IMR-90 (cell line): ENCODE results near the gene GRK5. TPM values are rescaled to one million over a fixed set of nuclear protein-coding genes. Genes with fewer than 3 reads are reported as not detected.
A peak's percentile ranks its signal among the peaks of the same experiment; 100 is the strongest.

Experiments
- ATAC-seq: fragments of 200-7000 bp; cut with Tn5 transposase; 2 replicates; pipeline ENCODE4 v1.9.1; 2020; ENCODE audit warnings: low read depth, mild to moderate bottlenecking, moderate library complexity
- BruUV-seq: library from RNA; stranded (reverse); fragments of 400-500 nt; replicated peaks from 2 replicates; lab custom pipeline; 2021; lab: Mats Ljungman, UMichigan
- CTCF ChIA-PET: fragments of 300-600 bp; formaldehyde crosslinking; extraction: SDS; loops from one replicate; lab custom pipeline; 2021; ENCODE audit warnings: antibody characterized with exemption; lab: Yijun Ruan, JAX
- POLR2A ChIA-PET: fragments of 300-600 bp; sonication (Branson Sonifier 250); formaldehyde crosslinking; loops from one replicate; lab custom pipeline; 2022; ENCODE audit warnings: antibody characterized with exemption; ENCODE audit not compliant: unreplicated experiment; lab: Charles Lee
- DNase-seq: peaks from one replicate; pipeline ENCODE4 v3.0.0; 2013
- H2AFZ ChIP-seq: replicated peaks from 2 replicates; pipeline ENCODE3; 2013; ENCODE audit warnings: low read length, mild to moderate bottlenecking; ENCODE audit not compliant: poor library complexity
- H2AK5ac ChIP-seq: 2 replicates; pipeline ENCODE4 v1.6.1; 2013; ENCODE audit warnings: low read depth, low read length, inconsistent platforms
- H2AK9ac ChIP-seq: replicated peaks from 2 replicates; pipeline ENCODE3; 2013; ENCODE audit warnings: mild to moderate bottlenecking, low read depth, low read length, moderate library complexity; ENCODE audit not compliant: poor library complexity
- H2BK120ac ChIP-seq: 2 replicates; pipeline ENCODE4 v1.6.1; 2013; ENCODE audit warnings: low read depth, low read length, inconsistent platforms
- H2BK15ac ChIP-seq: 3 replicates; pipeline ENCODE4 v1.6.1; 2013; ENCODE audit warnings: low read depth, low read length, inconsistent platforms
- H2BK20ac ChIP-seq: 2 replicates; pipeline ENCODE4 v1.6.1; 2013; ENCODE audit warnings: low read depth, mild to moderate bottlenecking, inconsistent platforms, low read length, moderate library complexity
- H2BK5ac ChIP-seq: 2 replicates; pipeline ENCODE4 v1.6.1; 2013; ENCODE audit warnings: mild to moderate bottlenecking, low read depth, low read length, inconsistent platforms; ENCODE audit not compliant: poor library complexity, severe bottlenecking
- H3K14ac ChIP-seq: replicated peaks from 2 replicates; pipeline ENCODE4 v1.6.1; 2013; ENCODE audit warnings: low read depth, low read length, inconsistent platforms
- H3K18ac ChIP-seq: 2 replicates; pipeline ENCODE4 v1.6.1; 2013; ENCODE audit warnings: low read depth, low read length, control low read depth
- H3K23ac ChIP-seq: 2 replicates; pipeline ENCODE4 v1.6.1; 2013; ENCODE audit warnings: low read depth, low read length, inconsistent platforms
- H3K27ac ChIP-seq: 2 replicates; pipeline ENCODE4 v1.5.1; 2013; ENCODE audit warnings: mild to moderate bottlenecking, control low read depth, low read length; ENCODE audit not compliant: insufficient read depth
- H3K27me3 ChIP-seq: 2 replicates; pipeline ENCODE4 v1.6.1; 2013; ENCODE audit warnings: low read length; ENCODE audit not compliant: control insufficient read depth, insufficient read depth
- H3K36me3 ChIP-seq: 2 replicates; pipeline ENCODE4 v1.6.1; 2013; ENCODE audit warnings: low read length, mixed read lengths; ENCODE audit not compliant: control insufficient read depth, insufficient read depth
- H3K4ac ChIP-seq: 2 replicates; pipeline ENCODE4 v1.6.1; 2013; ENCODE audit warnings: low read depth, low read length, inconsistent platforms
- H3K4me1 ChIP-seq: 2 replicates; pipeline ENCODE4 v1.6.1; 2013; ENCODE audit warnings: low read length, mixed read lengths; ENCODE audit not compliant: control insufficient read depth, insufficient read depth
- H3K4me2 ChIP-seq: 2 replicates; pipeline ENCODE4 v1.6.1; 2013; ENCODE audit warnings: low read depth, mild to moderate bottlenecking, control low read depth, low read length, moderate library complexity
- H3K4me3 ChIP-seq: 2 replicates; pipeline ENCODE4 v1.5.1; 2013; ENCODE audit warnings: low read depth, mild to moderate bottlenecking, control low read depth, low read length, moderate library complexity; ENCODE audit not compliant: insufficient read depth
- H3K56ac ChIP-seq: 2 replicates; pipeline ENCODE4 v1.6.1; 2013; ENCODE audit warnings: low read length, inconsistent platforms; ENCODE audit not compliant: insufficient read depth; ENCODE audit errors: extremely low read depth
- H3K79me1 ChIP-seq, 2 experiments: 2 replicates each; pipeline ENCODE4 v1.6.1; 2013; ENCODE audit warnings: low read length in 2 of 2, inconsistent platforms in 1 of 2, low read depth in 1 of 2
- H3K9ac ChIP-seq: 2 replicates; pipeline ENCODE4 v1.6.1; 2013; ENCODE audit warnings: low read depth, low read length, control low read depth
- H3K9me1 ChIP-seq: 2 replicates; pipeline ENCODE4 v1.6.1; 2013; ENCODE audit warnings: low read length, inconsistent platforms; ENCODE audit not compliant: insufficient read depth
- H3K9me3 ChIP-seq: 2 replicates; pipeline ENCODE4 v1.6.1; 2013; ENCODE audit warnings: low read length; ENCODE audit not compliant: control insufficient read depth, insufficient read depth
- H4K20me1 ChIP-seq: 2 replicates; pipeline ENCODE4 v1.6.1; 2013; ENCODE audit warnings: low read length, inconsistent platforms; ENCODE audit not compliant: insufficient read depth
- H4K5ac ChIP-seq: 2 replicates; pipeline ENCODE4 v1.6.1; 2013; ENCODE audit warnings: mild to moderate bottlenecking, low read depth, low read length, control low read depth
- H4K8ac ChIP-seq, 2 experiments: 2 replicates each; pipeline ENCODE4 v1.6.1; 2013; ENCODE audit warnings: low read depth in 2 of 2, low read length in 2 of 2, control low read depth in 1 of 2, inconsistent platforms in 1 of 2
- H4K91ac ChIP-seq: 2 replicates; pipeline ENCODE4 v1.6.1; 2013; ENCODE audit warnings: low read depth, low read length, inconsistent platforms; ENCODE audit not compliant: insufficient read depth
- BHLHE40 ChIP-seq: fragments of 150-350 bp; IDR thresholded peaks from 2 replicates; pipeline ENCODE4 v1.6.1; 2016; ENCODE audit warnings: mild to moderate bottlenecking, low read depth, low read length
- CEBPB ChIP-seq: IDR thresholded peaks from 2 replicates; pipeline ENCODE4 v1.6.1; 2012; ENCODE audit warnings: low read depth, low read length, improper control_type of control experiment
- CHD1 ChIP-seq: IDR thresholded peaks from 2 replicates; pipeline ENCODE4 v1.6.1; 2012; ENCODE audit warnings: low read depth, low read length, improper control_type of control experiment
- FOS ChIP-seq: fragments of 150-350 bp; IDR thresholded peaks from 2 replicates; pipeline ENCODE4 v1.6.1; 2016; ENCODE audit warnings: low read depth, low read length
- MAFK ChIP-seq: IDR thresholded peaks from 2 replicates; pipeline ENCODE4 v1.6.1; 2012; ENCODE audit warnings: low read depth, low read length, improper control_type of control experiment
- MAZ ChIP-seq: IDR thresholded peaks from 2 replicates; pipeline ENCODE4 v1.6.1; 2012; ENCODE audit warnings: low read depth, mild to moderate bottlenecking, low read length, improper control_type of control experiment, moderate library complexity, borderline replicate concordance
- MXI1 ChIP-seq: IDR thresholded peaks from 2 replicates; pipeline ENCODE4 v1.6.1; 2012; ENCODE audit warnings: low read depth, mild to moderate bottlenecking, low read length, moderate library complexity, borderline replicate concordance
- NFE2L2 ChIP-seq: fragments of 150-350 bp; IDR thresholded peaks from 2 replicates; pipeline ENCODE4 v1.6.1; 2016; ENCODE audit warnings: low read depth, mild to moderate bottlenecking, low read length
- POLR2A ChIP-seq: IDR thresholded peaks from 2 replicates; pipeline ENCODE4 v1.6.1; 2012; ENCODE audit warnings: mild to moderate bottlenecking, low read depth, low read length
- RAD21 ChIP-seq: IDR thresholded peaks from 2 replicates; pipeline ENCODE4 v1.6.1; 2012; ENCODE audit warnings: low read length, improper control_type of control experiment
- RCOR1 ChIP-seq: IDR thresholded peaks from 2 replicates; pipeline ENCODE4 v1.6.1; 2012; ENCODE audit warnings: mild to moderate bottlenecking, low read length, improper control_type of control experiment; ENCODE audit not compliant: insufficient replicate concordance
- RFX5 ChIP-seq: IDR thresholded peaks from 2 replicates; pipeline ENCODE4 v1.8.0; 2012; ENCODE audit warnings: low read depth, mild to moderate bottlenecking, low read length, moderate library complexity
- SMC3 ChIP-seq: fragments of 150-350 bp; IDR thresholded peaks from 2 replicates; pipeline ENCODE4 v1.6.1; 2016; ENCODE audit warnings: low read depth, mild to moderate bottlenecking, antibody characterized with exemption, low read length, moderate library complexity
- WGBS, 2 experiments: methylation state at CpG; one replicate each; pipeline versions ENCODE4 v1.1.5 to v1.1.7; 2013; ENCODE audit warnings: missing lambda C conversion rate in 2 of 2; ENCODE audit not compliant: insufficient read length in 1 of 2; ENCODE audit errors: extremely low coverage in 2 of 2; 5-methylcytosine and 5-hydroxymethylcytosine counted together
- dilution Hi-C: fragments of 300-500 bp; cut with HindIII; formaldehyde crosslinking; loops from one replicate; pipeline ENCODE4 v1.14.3; 2018; ENCODE audit warnings: low sequenced_read_pairs; ENCODE audit not compliant: unreplicated experiment
- in situ Hi-C: fragments of 300-500 bp; cut with MboI; formaldehyde crosslinking; loops from 3 replicates; pipeline ENCODE4 v1.14.3; 2019; ENCODE audit warnings: low sequenced_read_pairs, inconsistent platforms, mixed read lengths
- intact Hi-C: fragments of 100-400 bp; cut with micrococcal nuclease; formaldehyde crosslinking; loops from 2 replicates; pipeline ENCODE4 v1.10.0; 2022
- polyA plus RNA-seq, 3 experiments: library from polyadenylated mRNA; depleted of rRNA; stranded (reverse); fragments of >200 nt; gene quantifications; 2 replicates each; pipeline ENCODE4 v1.2.3, GENCODE V29; 2012; ENCODE audit warnings: low replicate concordance in 1 of 3
- total RNA-seq: library from RNA; depleted of rRNA; stranded (reverse); fragments of >200 nt; gene quantifications from 2 replicates; pipeline ENCODE4 v1.2.3, GENCODE V29; 2012
- TF ChIP-seq, protein P1 (sequence below): fragments of 150-350 bp; IDR thresholded peaks from 2 replicates; pipeline ENCODE4 v1.6.1; 2017; ENCODE audit warnings: mild to moderate bottlenecking, antibody characterized with exemption, low read length, low read depth
- TF ChIP-seq, protein P2 (sequence below): conservative IDR thresholded peaks from 2 replicates; pipeline ENCODE4 v1.5.1; 2012; ENCODE audit warnings: mild to moderate bottlenecking, low read depth, low read length, improper control_type of control experiment
- TF ChIP-seq, protein P3 (sequence below): fragments of 150-350 bp; IDR thresholded peaks from 2 replicates; pipeline ENCODE4 v1.6.1; 2016; ENCODE audit warnings: low read depth, mild to moderate bottlenecking, low read length, moderate library complexity, borderline replicate concordance

Gene GRK5
- total and polyA plus RNA-seq, 2 of the 4 experiments (the other 2 are of a cell fraction) = 12.9 to 16.3 TPM

DNA sequence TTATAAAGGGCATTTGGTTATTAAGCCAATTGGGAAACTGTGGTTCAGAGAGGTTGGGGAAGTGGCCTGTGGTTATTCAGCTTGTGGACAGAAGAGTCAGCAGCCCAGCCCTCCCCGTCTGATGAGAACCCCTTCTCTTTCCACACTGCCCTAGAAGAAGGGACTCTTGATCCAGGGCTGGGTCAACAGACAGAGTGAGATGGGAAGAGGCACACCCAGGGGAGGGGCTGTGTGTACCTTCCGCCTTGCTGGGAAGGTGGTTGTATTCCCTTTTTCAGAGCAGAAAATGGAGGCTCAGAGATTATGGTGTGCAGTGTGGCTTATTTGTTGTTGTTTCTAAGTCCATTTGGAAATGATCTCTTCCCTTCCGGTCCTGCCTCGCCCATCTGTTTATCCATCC, 103.4 kb downstream of the GRK5 start:
- in situ Hi-C loops (no loop called here), intact Hi-C loops (no loop called here), dilution Hi-C loops (no loop called here)
- TF ChIP-seq RCOR1 (no peak), NFE2L2 (no peak), FOS (no peak), SMC3 (no peak), MAZ (no peak), MXI1 (no peak), RAD21 (no peak), RFX5 (no peak), POLR2A (no peak), BHLHE40 (no peak), CEBPB (no peak), CHD1 (no peak), MAFK (no peak)
- TF ChIP-seq, protein P1, sequence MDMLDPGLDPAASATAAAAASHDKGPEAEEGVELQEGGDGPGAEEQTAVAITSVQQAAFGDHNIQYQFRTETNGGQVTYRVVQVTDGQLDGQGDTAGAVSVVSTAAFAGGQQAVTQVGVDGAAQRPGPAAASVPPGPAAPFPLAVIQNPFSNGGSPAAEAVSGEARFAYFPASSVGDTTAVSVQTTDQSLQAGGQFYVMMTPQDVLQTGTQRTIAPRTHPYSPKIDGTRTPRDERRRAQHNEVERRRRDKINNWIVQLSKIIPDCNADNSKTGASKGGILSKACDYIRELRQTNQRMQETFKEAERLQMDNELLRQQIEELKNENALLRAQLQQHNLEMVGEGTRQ = no peak
- TF ChIP-seq, protein P2, sequence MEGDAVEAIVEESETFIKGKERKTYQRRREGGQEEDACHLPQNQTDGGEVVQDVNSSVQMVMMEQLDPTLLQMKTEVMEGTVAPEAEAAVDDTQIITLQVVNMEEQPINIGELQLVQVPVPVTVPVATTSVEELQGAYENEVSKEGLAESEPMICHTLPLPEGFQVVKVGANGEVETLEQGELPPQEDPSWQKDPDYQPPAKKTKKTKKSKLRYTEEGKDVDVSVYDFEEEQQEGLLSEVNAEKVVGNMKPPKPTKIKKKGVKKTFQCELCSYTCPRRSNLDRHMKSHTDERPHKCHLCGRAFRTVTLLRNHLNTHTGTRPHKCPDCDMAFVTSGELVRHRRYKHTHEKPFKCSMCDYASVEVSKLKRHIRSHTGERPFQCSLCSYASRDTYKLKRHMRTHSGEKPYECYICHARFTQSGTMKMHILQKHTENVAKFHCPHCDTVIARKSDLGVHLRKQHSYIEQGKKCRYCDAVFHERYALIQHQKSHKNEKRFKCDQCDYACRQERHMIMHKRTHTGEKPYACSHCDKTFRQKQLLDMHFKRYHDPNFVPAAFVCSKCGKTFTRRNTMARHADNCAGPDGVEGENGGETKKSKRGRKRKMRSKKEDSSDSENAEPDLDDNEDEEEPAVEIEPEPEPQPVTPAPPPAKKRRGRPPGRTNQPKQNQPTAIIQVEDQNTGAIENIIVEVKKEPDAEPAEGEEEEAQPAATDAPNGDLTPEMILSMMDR = no peak
- TF ChIP-seq, protein P3, sequence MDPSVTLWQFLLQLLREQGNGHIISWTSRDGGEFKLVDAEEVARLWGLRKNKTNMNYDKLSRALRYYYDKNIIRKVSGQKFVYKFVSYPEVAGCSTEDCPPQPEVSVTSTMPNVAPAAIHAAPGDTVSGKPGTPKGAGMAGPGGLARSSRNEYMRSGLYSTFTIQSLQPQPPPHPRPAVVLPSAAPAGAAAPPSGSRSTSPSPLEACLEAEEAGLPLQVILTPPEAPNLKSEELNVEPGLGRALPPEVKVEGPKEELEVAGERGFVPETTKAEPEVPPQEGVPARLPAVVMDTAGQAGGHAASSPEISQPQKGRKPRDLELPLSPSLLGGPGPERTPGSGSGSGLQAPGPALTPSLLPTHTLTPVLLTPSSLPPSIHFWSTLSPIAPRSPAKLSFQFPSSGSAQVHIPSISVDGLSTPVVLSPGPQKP = no peak
- peak overlapping the region; percentile 7; the same call in 1 of the 2 replicates for H2AK5ac ChIP-seq
- no peak overlapping the region for H3K4me3 ChIP-seq
- POLR2A ChIA-PET = no interaction called here
- H3K18ac ChIP-seq = no peak overlapping the region
- no peak overlapping the region for H3K27ac ChIP-seq
- no peak overlapping the region for H2BK15ac ChIP-seq
- H3K4ac ChIP-seq = no peak overlapping the region
- peaks cover 39% of the 10 kb centered on the region for H3K9me1 ChIP-seq
- H4K5ac ChIP-seq = no peak overlapping the region
- H2BK120ac ChIP-seq = no peak overlapping the region
- DNase-seq = no peak
- H3K36me3 ChIP-seq = peaks cover 10% of the 10 kb centered on the region; the same call in 1 of the 2 replicates
- no peak overlapping the region for H3K56ac ChIP-seq
- no peak overlapping the region for H3K4me2 ChIP-seq
- H3K14ac ChIP-seq = 0 out of 2 replicates have a peak overlapping the region, but pooled peaks have one; percentile 15
- no peak overlapping the region for H4K91ac ChIP-seq
- no CpG with 5 or more reads among the region's 4 CpGs for whole genome bisulfite sequencing, 2 experiments
- no peak overlapping the region for H2BK20ac ChIP-seq
- H3K27me3 ChIP-seq = no peaks in the 10 kb centered on the region
- H2AFZ ChIP-seq = no peak overlapping the region
- no peak overlapping the region for H2BK5ac ChIP-seq
- H4K20me1 ChIP-seq = peaks cover 99% of the 10 kb centered on the region
- ATAC-seq = no peak
- no peak overlapping the region for H2AK9ac ChIP-seq
- no peaks in the 10 kb centered on the region for H3K9me3 ChIP-seq
- peaks cover 35% of the 10 kb centered on the region for H3K4me1 ChIP-seq
- CTCF ChIA-PET = no interaction called here
- no peak overlapping the region for H4K8ac ChIP-seq
- BruUV-seq = no TSS peak
- no peak overlapping the region for H3K9ac ChIP-seq
- H3K23ac ChIP-seq = no peak overlapping the region
- H3K79me1 ChIP-seq = peaks cover 37 to 96% of the 10 kb centered on the region in 2 experiments
